ENCODE results near the gene AATF. TPM values are rescaled to one million over a fixed set of nuclear protein-coding genes. Genes with fewer than 3 reads are reported as not detected.

Gene AATF
- total RNA-seq, 1 experiment from 2014 or later = 79.9 TPM

GRCh38 chr17:36979565-36979941 is 30.8 kb downstream of the AATF start:
- no peak for DNase-seq (ENCODE audit: low spot score)

- DNase-seq (ENCODE audit: low spot score) = peak; percentile 14
Measured at GRCh38 chr17:36980280-36980761, 31.6 kb downstream of the AATF start.

- DNase-seq (ENCODE audit: low spot score) = no peak
Measured at GRCh38 chr17:36983618-36984017, 34.9 kb downstream of the AATF start.

- DNase-seq (ENCODE audit: low spot score) = no peak
Measured at GRCh38 chr17:36989173-36989572, 40.4 kb downstream of the AATF start.

- DNase-seq (ENCODE audit: low spot score) = no peak
Measured at GRCh38 chr17:36992701-36993100, 43.9 kb downstream of the AATF start.

- no peak for DNase-seq (ENCODE audit: low spot score)
Measured at GRCh38 chr17:36993227-36993626, 44.5 kb downstream of the AATF start.

GRCh38 chr17:36994438-36994837 is 45.7 kb downstream of the AATF start:
- peak; percentile 10 for DNase-seq (ENCODE audit: low spot score)

- no peak for DNase-seq (ENCODE audit: low spot score)
Measured at GRCh38 chr17:36999471-36999870, 50.7 kb downstream of the AATF start.

- no peak for DNase-seq (ENCODE audit: low spot score)
Measured at GRCh38 chr17:37016780-37017179, 68.0 kb downstream of the AATF start.

GRCh38 chr17:37017404-37017803 is 68.7 kb downstream of the AATF start:
- DNase-seq (ENCODE audit: low spot score) = no peak

GRCh38 chr17:37019117-37019740 is 70.5 kb downstream of the AATF start:
- DNase-seq (ENCODE audit: low spot score) = no peak

- DNase-seq (ENCODE audit: low spot score) = no peak
Measured at GRCh38 chr17:37019741-37020129, 71.0 kb downstream of the AATF start.

GRCh38 chr17:37024181-37024637 is 75.5 kb downstream of the AATF start:
- DNase-seq (ENCODE audit: low spot score) = no peak

- no peak for DNase-seq (ENCODE audit: low spot score)
Measured at GRCh38 chr17:37025238-37025637, 76.5 kb downstream of the AATF start.

- no peak for DNase-seq (ENCODE audit: low spot score)
Measured at GRCh38 chr17:37025847-37026530, 77.2 kb downstream of the AATF start.

- no peak for DNase-seq (ENCODE audit: low spot score)
Measured at GRCh38 chr17:37026531-37026869, 77.7 kb downstream of the AATF start.

- DNase-seq (ENCODE audit: low spot score) = no peak
Measured at GRCh38 chr17:37028040-37028439, 79.3 kb downstream of the AATF start.

- no peak for DNase-seq (ENCODE audit: low spot score)
Measured at GRCh38 chr17:37031493-37032083, 82.8 kb downstream of the AATF start.

GRCh38 chr17:37037590-37038155 is 88.9 kb downstream of the AATF start:
- no peak for DNase-seq (ENCODE audit: low spot score)

GRCh38 chr17:37039269-37039668 is 90.5 kb downstream of the AATF start:
- DNase-seq (ENCODE audit: low spot score) = no peak

GRCh38 chr17:37041932-37042331 is 93.2 kb downstream of the AATF start:
- DNase-seq (ENCODE audit: low spot score) = no peak

- DNase-seq (ENCODE audit: low spot score) = no peak
Measured at GRCh38 chr17:37043201-37043600, 94.4 kb downstream of the AATF start.
